Naive thymus-derived CD8-positive, alpha-beta T cell (primary cell): ENCODE data around the gene ZNF544. TPM values are rescaled to one million over a fixed set of nuclear protein-coding genes. Genes with fewer than 3 reads are reported as not detected.
"Not testable (repeated sequence)": the region's sequence is repeated elsewhere in the genome, so short reads cannot be mapped to it uniquely, and the experiment has no call there.

Experiments used
- ATAC-seq, 2 donors: fragments of 150-1000 bp; cut with Tn5 transposase in 1 of 2; sonication (Bioruptor Pico), chemical (Tn5 transposase) in 1 of 2; 1 replicate in 1 of 2; 2 replicates in 1 of 2; pipeline ENCODE4 v1.10.0; 2021; ENCODE audit warnings: mild to moderate bottlenecking in 2 of 2, moderate library complexity in 2 of 2
- POLR2A ChIA-PET: fragments of 350-600 bp; sonication (Branson Sonifier 250); formaldehyde crosslinking; loops from one replicate; lab custom pipeline; 2021; ENCODE audit warnings: antibody characterized with exemption; lab: Charles Lee
- DNase-seq, 10 donors: peaks; one replicate each; pipeline versions ENCODE4 v3.0.0 to v3.0.0-alpha.2; 2020 to 2022
- H3K27ac Mint-ChIP-seq, 10 donors: one replicate each; pipeline ENCODE4 v1.8.0; 2020 to 2022; ENCODE audit warnings: mild to moderate bottlenecking in 10 of 10, mixed read lengths in 10 of 10, moderate library complexity in 4 of 10, inconsistent platforms in 1 of 10
- H3K27me3 Mint-ChIP-seq, 5 donors: one replicate each; pipeline ENCODE4 v1.8.0; 2021 to 2022; ENCODE audit warnings: mixed read lengths in 5 of 5
- H3K36me3 Mint-ChIP-seq, 3 donors: one replicate each; pipeline ENCODE4 v1.8.0; 2020 to 2022; ENCODE audit warnings: mixed read lengths in 3 of 3, mild to moderate bottlenecking in 2 of 3, inconsistent platforms in 1 of 3
- H3K4me1 Mint-ChIP-seq, 4 donors: one replicate each; pipeline ENCODE4 v1.8.0; 2021 to 2022; ENCODE audit warnings: mixed read lengths in 4 of 4
- H3K4me3 Mint-ChIP-seq, 10 donors: one replicate each; pipeline ENCODE4 v1.8.0; 2020 to 2022; ENCODE audit warnings: mild to moderate bottlenecking in 10 of 10, mixed read lengths in 10 of 10, moderate library complexity in 6 of 10, inconsistent platforms in 1 of 10
- H3K9me3 Mint-ChIP-seq, 9 donors: one replicate each; pipeline ENCODE4 v1.8.0; 2020 to 2022; ENCODE audit warnings: mixed read lengths in 9 of 9, mild to moderate bottlenecking in 3 of 9, inconsistent platforms in 1 of 9, moderate library complexity in 1 of 9
- polyA plus RNA-seq, 3 donors: library from polyadenylated mRNA; unstranded; fragments of 300-500 nt; fragmentation: Illumina TruSeq; gene quantifications; one replicate each; pipeline ENCODE4 v1.2.3, GENCODE V29; 2021
- total RNA-seq, 8 experiments: library from RNA in 2 of 8; stranded (reverse) in 2 of 8; gene quantifications; one replicate each; pipeline ENCODE4 v1.2.3 and lab custom pipeline; 2021 to 2026

ZNF544 gene
- total and polyA plus RNA-seq, 5 experiments from 2014 or later, result 19.5 to 60.1 (median 35.2) TPM

- DNase-seq, POLR2A ChIA-PET, H3K4me1 Mint-ChIP-seq, ATAC-seq, H3K27me3 Mint-ChIP-seq: not testable (repeated sequence)
- Mint-ChIP-seq H3K9me3 (peaks cover 7 to 100% (median 37%) of the 10 kb centered on the region in 9 donors), H3K36me3 (peaks cover 54 to 96% (median 81%) of the 10 kb centered on the region in 3 donors), H3K4me3 (peak overlapping the region in 1 of 10 donors; percentile 56), H3K27ac (peak overlapping the region in 1 of 10 donors; percentile 56)
These were observed 29.5 kb downstream of the ZNF544 start for GRCh38 chr19:58258259-58258658.

GRCh38 chr19:58261600-58261967 lies 32.9 kb downstream of the ZNF544 start:
- POLR2A ChIA-PET, result interaction anchor here (2.4 kb wide), 1 partner anchor 78 kb away, joined by 8 read pairs; the partner anchor contains the start of gene ZNF274
- Mint-ChIP-seq H3K27ac (no peak overlapping the region), H3K27me3 (no peaks in the 10 kb centered on the region), H3K9me3 (peaks cover 0 to 100% (median 25%) of the 10 kb centered on the region in 9 donors), H3K36me3 (peaks cover 36 to 95% (median 71%) of the 10 kb centered on the region in 3 donors), H3K4me3 (no peak overlapping the region), H3K4me1 (no peaks in the 10 kb centered on the region)
- DNase-seq (no peak), ATAC-seq (no peak)

GRCh38 chr19:58261968-58262921 lies 33.5 kb downstream of the ZNF544 start:
- Mint-ChIP-seq H3K4me1 (no peaks in the 10 kb centered on the region), H3K4me3 (no peak overlapping the region), H3K27ac (peak overlapping the region in 1 of 10 donors; percentile 18), H3K9me3 (peaks cover 0 to 100% (median 24%) of the 10 kb centered on the region in 9 donors), H3K27me3 (no peaks in the 10 kb centered on the region), H3K36me3 (peaks cover 38 to 95% (median 73%) of the 10 kb centered on the region in 3 donors)
- ATAC-seq, result no peak
- DNase-seq, result no peak
- POLR2A ChIA-PET, result interaction anchor here (0.6 to 2.4 kb wide), 3 partner anchors 12 to 1078 kb away, joined by 3 to 8 read pairs (median 8); partner anchors contain the start of gene ZNF274

GRCh38 chr19:58262922-58263296 lies 34.2 kb downstream of the ZNF544 start:
- H3K27me3 Mint-ChIP-seq, result no peaks in the 10 kb centered on the region
- no peaks in the 10 kb centered on the region for H3K4me1 Mint-ChIP-seq
- POLR2A ChIA-PET, result interaction anchor here (0.6 to 2.4 kb wide), 3 partner anchors 12 to 1079 kb away, joined by 3 to 8 read pairs (median 8); partner anchors contain the start of gene ZNF274
- peaks cover 31 to 93% (median 69%) of the 10 kb centered on the region in 3 donors for H3K36me3 Mint-ChIP-seq
- no peak for ATAC-seq
- DNase-seq, result no peak
- H3K4me3 Mint-ChIP-seq, result no peak overlapping the region
- peak overlapping the region in 1 of 10 donors; percentile 18 for H3K27ac Mint-ChIP-seq
- H3K9me3 Mint-ChIP-seq, result peaks cover 0 to 100% (median 17%) of the 10 kb centered on the region in 9 donors

- POLR2A ChIA-PET, result no interaction called here
- peaks cover 22 to 83% (median 58%) of the 10 kb centered on the region in 3 donors for H3K36me3 Mint-ChIP-seq
- ATAC-seq, result no peak
- H3K4me3 Mint-ChIP-seq, result no peak overlapping the region
- peaks cover 0 to 98% (median 18%) of the 10 kb centered on the region in 9 donors for H3K9me3 Mint-ChIP-seq
- DNase-seq, result no peak
- H3K27me3 Mint-ChIP-seq, result no peaks in the 10 kb centered on the region
- H3K27ac Mint-ChIP-seq, result no peak overlapping the region
- H3K4me1 Mint-ChIP-seq, result no peaks in the 10 kb centered on the region
These were observed 36.4 kb downstream of the ZNF544 start for GRCh38 chr19:58265100-58265499.

- POLR2A ChIA-PET, result no interaction called here
- H3K36me3 Mint-ChIP-seq, result peaks cover 26 to 78% (median 60%) of the 10 kb centered on the region in 3 donors
- peaks cover 0 to 98% (median 16%) of the 10 kb centered on the region in 9 donors for H3K9me3 Mint-ChIP-seq
These were observed 39.6 kb downstream of the ZNF544 start for GRCh38 chr19:58268344-58268743.

GRCh38 chr19:58274771-58275201 lies 46.1 kb downstream of the ZNF544 start:
- no peak for ATAC-seq
- H3K27me3 Mint-ChIP-seq, result no peaks in the 10 kb centered on the region
- no peak for DNase-seq
- no peak overlapping the region for H3K27ac Mint-ChIP-seq
- H3K4me3 Mint-ChIP-seq, result peak overlapping the region in 1 of 10 donors; percentile 41
- POLR2A ChIA-PET, result interaction anchor here (0.8 kb wide), 1 partner anchor 25 kb away, joined by 3 read pairs; no protein-coding TSS in a partner anchor
- H3K4me1 Mint-ChIP-seq, result peaks cover 9 to 32% (median 19%) of the 10 kb centered on the region in 4 donors
- H3K36me3 Mint-ChIP-seq, result peaks cover 25 to 61% (median 56%) of the 10 kb centered on the region in 3 donors
- H3K9me3 Mint-ChIP-seq, result peaks cover 0 to 73% (median 17%) of the 10 kb centered on the region in 9 donors

More at GRCh38 chr19:58268344-58268743, 39.6 kb downstream of the ZNF544 start:
- peak overlapping the region in 1 of 10 donors; percentile 31 for H3K27ac Mint-ChIP-seq
- H3K27me3 Mint-ChIP-seq, result no peaks in the 10 kb centered on the region
- H3K4me3 Mint-ChIP-seq, result no peak overlapping the region
- DNase-seq (no peak), ATAC-seq (no peak)
- H3K4me1 Mint-ChIP-seq, result no peaks in the 10 kb centered on the region

- ATAC-seq (no peak), DNase-seq (no peak)
- H3K27me3 Mint-ChIP-seq, result no peaks in the 10 kb centered on the region
- peaks cover 0 to 66% (median 12%) of the 10 kb centered on the region in 9 donors for H3K9me3 Mint-ChIP-seq
- no peak overlapping the region for H3K4me3 Mint-ChIP-seq
- no peak overlapping the region for H3K27ac Mint-ChIP-seq
- POLR2A ChIA-PET, result interaction anchor here (0.6 to 1.7 kb wide), 3 partner anchors 15 to 92 kb away, joined by 4 to 5 read pairs (median 4); partner anchors contain the start of genes ZNF274 and ZNF544
- peaks cover 16 to 40% (median 26%) of the 10 kb centered on the region in 4 donors for H3K4me1 Mint-ChIP-seq
- H3K36me3 Mint-ChIP-seq, result peaks cover 22 to 55% (median 51%) of the 10 kb centered on the region in 3 donors
These were observed 46.9 kb downstream of the ZNF544 start for GRCh38 chr19:58275564-58275963.

GRCh38 chr19:58277197-58277596 lies 48.5 kb downstream of the ZNF544 start:
- Mint-ChIP-seq H3K9me3 (peaks cover 0 to 52% (median 7%) of the 10 kb centered on the region in 9 donors), H3K27me3 (no peaks in the 10 kb centered on the region), H3K36me3 (peaks cover 10 to 41% (median 38%) of the 10 kb centered on the region in 3 donors), H3K4me3 (peak overlapping the region; percentile 43 to 99 (median 78)), H3K27ac (peak overlapping the region in 7 of 10 donors; percentile 4 to 80 (median 59)), H3K4me1 (peaks cover 24 to 55% (median 41%) of the 10 kb centered on the region in 4 donors)
- POLR2A ChIA-PET, result interaction anchor here (1.7 to 2.5 kb wide), 3 partner anchors 28 to 94 kb away, joined by 4 to 23 read pairs (median 7); partner anchors contain the start of genes ERVK3-1, ZNF274 and ZNF544
- ATAC-seq (no peak), DNase-seq (no peak)

GRCh38 chr19:58277748-58278540 lies 49.2 kb downstream of the ZNF544 start:
- Mint-ChIP-seq H3K9me3 (peaks cover 0 to 45% (median 7%) of the 10 kb centered on the region in 9 donors), H3K27me3 (no peaks in the 10 kb centered on the region), H3K4me3 (peak overlapping the region; percentile 89 to 99 (median 96)), H3K27ac (peak overlapping the region; percentile 91 to 99 (median 96)), H3K4me1 (peaks cover 24 to 56% (median 47%) of the 10 kb centered on the region in 4 donors), H3K36me3 (peaks cover 10 to 35% (median 31%) of the 10 kb centered on the region in 3 donors)
- POLR2A ChIA-PET, result interaction anchor here (0.6 to 2.5 kb wide), 18 partner anchors 9 to 596 kb away, joined by 3 to 23 read pairs (median 4); partner anchors contain the start of genes ERVK3-1, RPS5, ZBTB45 and ZNF135
- peak; percentile 13 to 17 for ATAC-seq
- no peak for DNase-seq

- Mint-ChIP-seq H3K4me3 (peak within 1 kb of the TSS; percentile 89 to 99 (median 96)), H3K4me1 (peaks cover 24 to 58% (median 49%) of the 10 kb centered on the region in 4 donors), H3K27me3 (no peaks in the 10 kb centered on the region), H3K9me3 (peaks cover 0 to 42% (median 7%) of the 10 kb centered on the region in 9 donors), H3K36me3 (peaks cover 10 to 31% (median 30%) of the 10 kb centered on the region in 3 donors), H3K27ac (peak within 1 kb of the TSS; percentile 91 to 99 (median 96))
- POLR2A ChIA-PET, result interaction anchor here (0.8 to 2.5 kb wide), 18 partner anchors 9 to 597 kb away, joined by 3 to 23 read pairs (median 4); partner anchors contain the start of genes ERVK3-1, RPS5, ZBTB45 and ZNF135
- ATAC-seq, result peak; percentile 97
- DNase-seq, result peak; percentile 90 to 98 (median 94)
These were observed 49.9 kb downstream of the ZNF544 start, which contains the start of gene ZNF8 for GRCh38 chr19:58278541-58279041. Gene ZNF8 (plus strand): TSS chr19:58278955. CDS start chr19:58279082, 127 bp downstream.
